ENCODE data around the gene DELE1.
A peak's percentile ranks its signal among the peaks of the same experiment; 100 is the strongest.

The DELE1 gene, protein sequence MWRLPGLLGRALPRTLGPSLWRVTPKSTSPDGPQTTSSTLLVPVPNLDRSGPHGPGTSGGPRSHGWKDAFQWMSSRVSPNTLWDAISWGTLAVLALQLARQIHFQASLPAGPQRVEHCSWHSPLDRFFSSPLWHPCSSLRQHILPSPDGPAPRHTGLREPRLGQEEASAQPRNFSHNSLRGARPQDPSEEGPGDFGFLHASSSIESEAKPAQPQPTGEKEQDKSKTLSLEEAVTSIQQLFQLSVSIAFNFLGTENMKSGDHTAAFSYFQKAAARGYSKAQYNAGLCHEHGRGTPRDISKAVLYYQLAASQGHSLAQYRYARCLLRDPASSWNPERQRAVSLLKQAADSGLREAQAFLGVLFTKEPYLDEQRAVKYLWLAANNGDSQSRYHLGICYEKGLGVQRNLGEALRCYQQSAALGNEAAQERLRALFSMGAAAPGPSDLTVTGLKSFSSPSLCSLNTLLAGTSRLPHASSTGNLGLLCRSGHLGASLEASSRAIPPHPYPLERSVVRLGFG

DNA sequence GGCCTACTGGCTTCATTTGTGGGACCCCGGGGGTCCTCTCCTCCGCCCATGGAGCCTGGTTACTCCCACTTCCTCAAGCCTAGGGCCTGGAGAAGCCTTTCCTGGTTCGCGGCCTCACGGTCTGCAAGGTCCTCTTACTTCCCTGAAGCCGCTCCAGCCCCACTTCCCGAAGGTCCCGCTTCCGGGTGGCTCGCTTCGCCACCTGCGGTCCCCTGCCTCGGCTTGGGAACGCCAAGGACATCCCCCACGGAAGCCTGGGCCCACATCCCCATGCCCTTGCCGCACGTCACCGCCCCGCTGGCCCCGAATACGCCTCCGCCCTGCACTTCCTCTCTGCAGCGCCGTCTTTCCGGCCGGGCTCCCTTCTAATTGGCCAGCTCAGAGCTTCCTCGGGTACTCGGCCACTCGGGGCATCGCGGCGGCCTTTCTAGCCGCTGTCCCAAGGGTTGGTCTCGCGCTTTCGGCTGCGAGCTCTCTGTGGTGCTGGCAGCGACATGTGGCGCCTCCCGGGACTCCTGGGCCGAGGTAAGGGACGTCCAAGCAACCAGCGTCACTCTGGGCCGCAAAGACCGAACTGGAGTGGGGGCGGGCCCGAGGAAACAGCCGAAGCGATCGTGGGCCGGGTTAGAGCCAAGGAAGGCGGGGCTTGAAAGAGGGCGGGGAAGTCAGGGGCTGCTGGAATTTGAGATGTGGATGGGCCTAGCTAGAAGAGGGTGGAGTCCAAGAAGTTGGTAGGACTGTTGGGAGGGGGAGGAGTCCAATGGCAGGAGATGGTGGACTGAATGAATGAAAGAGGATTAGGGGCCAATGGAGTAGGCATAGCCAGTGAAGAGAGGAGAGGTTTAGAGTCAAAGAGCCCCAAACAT lies at the start of gene DELE1:
DELE1 (plus strand) TSS at position 424 of the 866 bp plus-strand sequence; CDS start at position 495, 71 bp downstream.
- peak; percentile 95 for DNase-seq

DNA sequence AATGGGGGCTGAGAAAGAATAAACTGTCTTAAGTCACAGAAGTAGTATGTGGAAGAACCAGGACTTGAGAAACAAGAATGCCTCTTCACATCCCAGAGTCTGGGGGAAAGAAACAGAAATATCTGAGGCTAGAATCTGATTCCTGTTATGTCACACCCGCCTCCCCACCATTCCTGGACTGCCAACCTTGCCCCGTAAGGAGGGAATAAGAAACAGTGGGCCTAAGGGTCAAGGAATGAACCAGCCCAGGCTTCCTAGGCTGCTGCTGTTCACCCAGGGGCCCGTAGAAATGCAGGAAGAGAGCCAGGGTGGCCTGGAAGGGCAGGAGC lies 49.8 kb upstream of the DELE1 start:
- no peak for DNase-seq

DNA sequence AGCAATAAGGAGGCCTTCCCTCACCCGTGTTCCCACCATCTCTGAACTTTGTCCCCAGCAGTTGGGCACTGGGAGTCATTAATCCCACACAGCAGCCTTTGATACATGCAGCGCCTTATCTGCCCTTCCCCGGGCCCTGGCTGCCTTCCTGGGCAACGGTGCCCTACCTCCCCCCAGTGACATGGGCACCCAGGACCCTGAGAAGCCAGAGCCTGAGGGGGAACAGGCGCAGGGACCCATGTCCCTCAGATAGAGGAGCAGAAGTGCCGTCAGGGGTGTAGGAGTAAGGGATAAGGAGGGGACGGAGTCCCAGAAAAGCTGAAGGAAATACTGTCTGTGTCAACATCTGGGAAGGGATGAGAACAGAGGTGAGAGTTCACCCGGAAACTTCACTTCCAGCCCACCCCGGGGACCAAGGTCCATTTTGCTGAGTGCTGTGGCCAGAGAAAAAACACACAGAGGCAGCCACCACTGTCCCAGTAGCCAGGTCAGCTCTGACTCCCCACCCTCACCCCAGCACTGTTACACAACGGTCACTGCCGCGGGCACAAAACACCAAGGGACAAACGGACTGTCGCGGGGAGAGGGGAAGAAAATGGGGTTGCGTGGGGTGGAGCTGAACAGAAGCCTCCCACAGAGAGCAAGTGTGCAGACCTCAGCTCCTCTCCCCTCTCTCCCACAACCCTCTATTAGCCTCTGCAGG lies 49.3 kb upstream of the DELE1 start:
- no peak for DNase-seq

DNA sequence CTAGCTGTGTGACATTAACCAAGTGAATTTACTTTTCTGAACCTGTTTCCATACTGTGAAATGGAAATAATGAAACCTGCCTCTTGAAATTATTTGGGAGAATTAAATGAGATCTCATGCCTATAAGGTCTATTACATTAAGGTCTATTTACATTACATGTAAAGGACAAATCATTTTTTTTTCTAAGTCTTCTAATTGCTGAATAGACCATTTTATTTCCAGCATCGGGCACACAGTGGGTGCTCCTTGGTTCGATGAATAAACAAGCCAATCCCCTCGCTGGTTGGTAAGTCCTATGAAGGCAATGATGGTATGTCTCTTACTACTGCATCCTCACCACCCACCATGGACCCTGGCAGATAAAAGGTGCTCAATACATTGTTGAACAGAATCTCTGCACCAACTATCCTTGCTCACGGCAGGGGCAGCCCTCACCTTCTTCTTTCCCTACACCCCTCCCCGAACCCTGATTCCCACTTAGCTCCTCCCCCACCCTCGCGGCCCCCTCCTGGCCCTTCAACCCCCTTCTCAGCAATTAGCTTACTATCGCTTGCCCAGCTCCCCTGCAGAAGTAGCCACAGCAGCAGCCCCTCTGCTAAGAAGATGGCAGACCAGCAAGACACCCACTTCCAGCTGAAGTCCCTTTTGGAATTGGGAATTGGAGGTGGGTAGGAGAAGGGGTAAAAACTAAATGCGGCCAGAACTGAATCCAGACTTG lies 48.5 kb upstream of the DELE1 start:
- no peak for DNase-seq

DNA sequence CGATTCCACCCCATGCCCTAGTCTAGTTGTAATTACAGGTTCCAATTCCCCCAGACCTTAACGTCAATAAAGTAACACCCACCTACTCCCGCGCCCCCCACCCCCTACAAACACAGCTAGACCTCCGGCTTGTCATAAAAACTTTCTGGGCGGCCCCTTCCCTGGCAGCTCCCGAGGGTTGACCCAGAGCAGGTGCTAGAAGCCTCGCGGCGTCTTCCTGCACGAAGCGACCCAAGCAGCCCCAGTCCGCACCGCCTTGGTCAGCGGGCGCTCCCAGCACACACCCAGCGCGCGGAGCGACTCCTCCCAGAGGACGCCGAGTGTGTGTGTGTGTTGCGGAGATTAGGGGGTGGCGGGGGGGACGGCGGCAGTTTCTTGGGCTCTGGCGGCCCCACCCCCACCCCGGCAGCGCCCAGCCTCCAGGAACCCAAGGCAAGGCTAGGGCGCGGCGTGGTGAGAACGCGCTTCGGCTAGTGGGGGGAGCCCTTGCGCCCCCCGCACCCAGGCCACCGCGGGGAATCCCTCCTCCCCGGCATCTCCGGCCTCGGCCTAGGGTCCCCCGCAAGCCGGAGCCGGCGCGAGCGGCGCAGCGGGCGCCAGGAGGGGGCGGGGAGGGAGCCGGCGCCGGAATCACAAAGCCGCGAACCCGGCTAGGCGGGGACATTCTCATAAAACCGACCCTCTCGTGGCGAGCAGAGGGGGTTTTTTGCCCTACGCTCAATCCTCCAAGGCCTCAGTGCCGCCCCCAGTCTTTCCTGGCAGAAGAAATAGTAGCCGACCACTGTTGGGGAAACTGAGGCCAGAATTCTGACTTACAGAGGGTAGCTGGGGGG lies 47.7 kb upstream of the DELE1 start:
- DNase-seq = peak; percentile 24

DNA sequence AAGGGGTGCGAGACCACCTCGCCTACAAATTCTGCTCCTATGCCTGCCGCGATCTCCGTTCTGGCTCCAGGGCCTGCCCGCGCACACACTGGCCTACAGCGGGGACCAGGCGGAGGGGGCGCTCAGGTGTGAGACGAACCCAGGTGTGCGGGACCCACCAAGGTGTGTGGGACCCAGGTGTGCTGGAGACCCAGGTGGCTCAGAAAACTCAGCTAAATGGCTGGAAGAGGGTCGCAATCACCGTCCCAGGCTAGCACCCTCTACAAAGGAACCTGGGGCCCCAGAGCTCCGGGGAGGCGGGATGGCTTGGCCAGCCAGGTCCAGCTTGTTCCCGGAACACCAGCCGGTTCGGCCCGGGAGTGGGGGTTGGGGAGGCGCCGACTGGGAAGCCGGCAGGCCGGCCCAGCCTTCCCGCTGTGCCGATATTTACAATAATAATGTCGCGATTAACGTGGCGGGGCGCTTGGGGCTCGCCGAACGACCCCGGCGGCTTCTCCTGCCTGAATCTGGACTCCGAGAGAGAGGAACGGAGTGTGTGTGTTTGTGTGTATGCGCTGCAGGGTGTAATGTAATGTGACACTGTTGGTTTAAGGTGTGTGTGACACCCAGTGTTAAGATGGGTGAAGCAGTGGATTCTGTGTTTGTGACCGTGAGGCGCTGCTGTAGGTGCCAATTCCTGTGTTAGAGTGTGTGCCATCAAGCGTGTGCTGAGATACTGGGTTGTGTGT lies 46.9 kb upstream of the DELE1 start:
- no peak for DNase-seq

DNA sequence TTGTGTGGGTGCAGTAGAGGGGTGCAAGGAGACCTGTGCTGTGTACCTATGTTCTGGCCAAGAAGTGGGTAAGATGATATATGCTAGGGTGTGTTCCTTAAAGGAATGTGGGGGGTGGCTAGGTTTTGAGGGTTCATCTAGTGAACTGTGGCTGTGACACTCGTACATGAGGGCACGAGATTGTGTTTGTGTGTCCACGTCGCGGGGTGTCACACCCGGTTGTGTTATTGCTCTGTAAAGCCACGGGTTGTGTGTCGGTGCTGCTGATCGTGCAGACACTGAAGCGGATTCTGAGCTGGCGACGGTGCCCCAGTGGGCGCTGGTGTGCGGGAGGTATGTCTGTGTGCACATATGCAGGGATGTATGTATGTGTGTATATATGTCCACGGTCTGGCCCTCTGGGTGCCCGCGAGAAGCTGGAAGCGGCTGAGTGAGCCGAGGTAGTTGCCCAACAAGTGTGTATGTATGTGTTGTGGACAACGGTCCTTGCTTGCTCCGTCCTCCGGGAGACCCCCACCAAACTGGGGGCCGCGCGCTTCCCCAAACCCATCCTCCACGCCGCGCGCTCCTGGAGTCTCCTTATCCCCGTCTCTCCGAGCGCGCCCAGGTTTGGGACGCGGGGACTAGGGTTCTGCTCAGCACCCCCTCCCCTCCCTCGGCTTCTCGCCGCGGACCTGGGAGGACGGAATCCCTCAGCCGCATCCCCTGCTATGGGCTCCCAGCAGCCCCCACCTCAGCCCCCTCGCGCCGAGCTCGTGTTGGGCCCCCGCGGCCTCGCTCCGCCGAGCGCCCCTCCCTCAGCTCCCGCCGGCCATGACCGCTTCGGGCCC lies 46.1 kb upstream of the DELE1 start:
- DNase-seq = no peak

DNA sequence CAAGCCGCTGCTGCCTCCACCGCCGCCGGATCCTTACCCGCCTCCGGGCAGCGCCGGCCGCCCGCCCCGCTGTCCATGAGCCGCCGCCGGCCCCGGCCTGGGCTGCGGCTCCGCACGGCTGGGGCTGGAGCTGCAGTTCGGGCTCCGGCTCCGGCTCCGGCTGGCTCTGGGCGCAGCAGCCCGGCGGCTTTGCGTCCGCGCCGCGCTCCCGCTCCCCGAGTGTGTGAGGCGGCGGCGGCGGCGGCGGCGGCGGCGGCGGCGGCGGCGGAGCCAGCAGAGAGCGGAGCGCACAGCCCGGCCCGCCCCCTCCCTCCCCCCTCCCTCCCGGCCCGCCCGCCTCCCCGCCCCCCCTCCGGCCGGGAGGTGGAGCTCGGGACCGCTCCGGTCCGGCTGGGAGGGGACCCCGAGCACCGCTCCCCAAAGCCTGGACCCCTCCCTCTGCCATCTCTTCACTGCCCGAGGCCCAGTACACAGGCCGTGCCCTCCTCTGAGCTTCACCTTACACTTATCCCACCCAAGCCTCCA lies 45.4 kb upstream of the DELE1 start, which contains the start of gene PCDH1:
PCDH1 (minus strand) TSS at position 225 of the 525 bp plus-strand sequence; CDS start at position 77, 148 bp downstream.
- DNase-seq = peak; percentile 15

DNA sequence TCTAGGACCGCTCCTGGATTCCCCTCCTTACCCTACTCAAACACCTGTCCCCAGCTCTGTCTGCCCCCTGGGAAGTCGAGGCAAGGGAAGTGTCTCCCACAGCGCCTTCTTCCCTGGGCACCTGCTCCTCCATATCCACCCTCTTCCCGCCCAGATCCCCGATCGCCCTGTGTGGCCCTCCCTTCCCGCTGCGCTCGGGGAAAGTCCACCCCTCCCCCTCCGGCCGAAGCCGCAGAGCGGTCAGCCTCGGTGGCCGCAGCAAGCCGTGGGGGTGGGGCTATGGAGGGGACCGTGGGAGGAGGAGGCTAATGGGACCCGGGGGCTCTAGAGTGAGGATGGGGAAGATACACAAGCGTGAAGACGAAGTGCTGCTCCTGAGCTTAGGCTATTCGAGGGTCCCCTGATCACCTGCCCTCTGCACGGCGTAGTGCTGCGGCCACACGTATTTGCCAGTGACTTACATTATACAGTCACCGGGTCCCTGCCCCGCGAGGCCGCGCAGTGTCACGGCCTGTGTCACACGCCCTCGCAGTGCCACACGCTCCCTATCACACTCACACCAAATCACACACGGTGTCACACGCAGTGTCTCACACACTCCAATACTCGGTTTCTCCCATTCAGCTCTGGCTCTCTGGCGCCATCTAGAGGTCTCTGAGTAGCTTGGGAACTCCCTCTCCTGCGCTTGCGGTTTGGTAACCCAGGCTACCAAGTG lies 44.8 kb upstream of the DELE1 start:
- DNase-seq = peak; percentile 79

DNA sequence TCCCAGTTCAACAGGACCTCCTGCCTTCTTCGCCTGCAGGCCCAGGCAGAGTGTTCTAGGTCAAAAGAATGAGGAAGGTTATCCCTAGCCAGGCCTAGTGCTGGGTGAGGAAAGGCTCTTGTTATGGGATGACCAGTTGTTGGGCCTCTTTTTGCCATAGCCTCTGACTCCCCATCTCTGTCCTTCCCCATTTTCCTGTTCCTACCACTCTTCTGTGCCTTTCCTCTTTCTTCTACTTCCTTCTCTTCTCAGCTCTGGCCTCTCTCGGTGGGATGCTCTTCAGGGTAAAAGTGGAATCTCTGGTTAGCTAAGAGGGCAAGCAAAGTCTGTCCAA lies 44.3 kb upstream of the DELE1 start:
- DNase-seq = no peak

DNA sequence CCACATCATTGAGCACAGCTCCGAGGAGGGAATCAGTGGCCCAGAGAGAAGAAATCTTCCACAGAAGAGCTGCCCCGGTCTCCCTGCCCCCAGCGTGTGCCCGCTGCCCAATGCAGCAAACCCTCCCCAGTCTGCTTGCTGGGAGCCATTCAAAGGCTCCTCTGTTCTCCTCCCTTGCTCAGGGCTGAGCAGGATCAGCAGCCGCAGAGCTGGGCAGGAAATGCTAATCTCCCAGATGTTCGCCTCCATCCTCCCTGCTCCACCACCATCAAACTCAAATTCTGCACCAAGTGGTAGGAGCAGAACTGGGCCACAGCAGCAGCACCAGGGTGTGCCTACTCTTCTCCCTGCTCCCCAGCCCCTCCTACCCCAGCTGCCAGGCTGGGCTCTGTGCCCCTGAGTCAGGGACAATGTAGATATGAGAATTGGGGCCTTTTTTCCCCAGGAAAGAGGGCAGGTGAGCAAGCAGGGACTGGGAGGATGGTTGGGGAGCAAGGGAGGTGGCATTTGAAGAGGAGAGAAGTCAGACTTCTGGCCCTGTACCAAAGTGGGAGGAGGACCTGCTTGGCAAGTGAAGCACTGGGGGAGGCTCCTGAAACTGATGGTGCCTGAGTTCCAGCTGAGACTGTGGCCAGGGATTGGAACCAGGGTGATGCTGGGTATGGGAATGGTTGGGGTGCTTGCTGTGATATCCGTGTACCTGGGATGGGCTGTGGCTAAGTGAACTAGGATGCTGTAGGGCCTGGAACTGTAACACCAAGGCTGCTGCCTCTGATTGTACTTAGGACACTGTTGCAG lies 43.5 kb upstream of the DELE1 start:
- no peak for DNase-seq

DNA sequence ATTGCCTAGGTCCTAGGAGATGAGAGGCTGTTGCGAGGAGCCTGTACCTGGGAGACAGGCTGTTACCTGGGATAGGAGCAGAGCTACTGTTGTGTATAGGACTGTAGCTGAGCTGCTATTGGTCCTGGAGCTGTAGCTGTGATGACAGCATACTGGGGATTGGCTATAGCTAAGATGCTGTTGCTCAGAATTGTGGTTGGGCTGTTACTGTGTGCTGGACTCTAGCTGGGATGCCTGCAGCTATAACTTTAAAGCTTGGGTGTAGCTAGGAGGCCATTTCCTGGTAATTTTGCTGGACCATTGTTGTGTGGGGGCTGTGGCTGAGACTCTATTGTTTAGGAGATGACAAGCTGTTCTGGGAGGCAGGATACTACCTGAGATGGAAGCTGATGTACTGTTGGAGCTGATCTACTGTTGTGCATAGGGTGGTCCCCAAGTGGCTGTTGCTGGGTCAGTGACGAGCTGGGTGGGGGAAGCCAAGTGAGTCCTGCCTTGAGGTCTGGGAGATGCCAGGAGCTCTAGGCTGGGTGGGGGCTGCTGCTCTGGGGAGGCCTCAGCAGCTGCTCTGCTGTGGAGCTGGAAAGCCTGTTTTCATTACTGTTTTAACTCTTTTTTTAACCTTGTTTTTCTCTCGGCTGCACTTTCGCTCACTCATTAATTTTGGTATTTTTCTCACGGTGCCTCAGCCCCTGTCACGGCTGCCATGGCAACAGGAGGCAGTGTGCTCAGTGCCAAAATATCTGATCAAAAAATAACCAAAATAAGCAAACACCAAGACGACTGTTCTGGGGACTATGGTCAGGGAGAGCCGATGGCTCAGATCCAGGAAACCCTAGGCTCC lies 42.5 kb upstream of the DELE1 start:
- no peak for DNase-seq

DNA sequence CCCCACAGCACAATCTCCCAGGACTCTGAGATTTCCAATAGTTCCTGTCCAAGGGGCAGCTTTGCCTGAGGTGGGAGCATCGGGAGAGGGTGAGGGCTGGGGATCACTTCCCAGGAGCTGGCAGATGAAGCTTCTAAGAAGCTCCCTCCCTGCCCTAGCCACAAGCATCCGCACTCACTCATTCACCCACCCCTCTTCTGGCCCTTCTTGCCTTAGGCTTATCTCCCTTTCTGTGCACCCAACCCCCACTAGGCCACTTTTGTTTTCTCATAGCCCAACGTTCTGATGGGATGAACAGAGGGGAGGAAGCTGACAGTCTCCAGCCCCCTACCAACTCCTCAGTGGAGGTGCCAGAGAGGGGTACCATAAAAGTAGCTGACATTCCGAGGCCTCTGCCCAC lies 41.8 kb upstream of the DELE1 start:
- no peak for DNase-seq

DNA sequence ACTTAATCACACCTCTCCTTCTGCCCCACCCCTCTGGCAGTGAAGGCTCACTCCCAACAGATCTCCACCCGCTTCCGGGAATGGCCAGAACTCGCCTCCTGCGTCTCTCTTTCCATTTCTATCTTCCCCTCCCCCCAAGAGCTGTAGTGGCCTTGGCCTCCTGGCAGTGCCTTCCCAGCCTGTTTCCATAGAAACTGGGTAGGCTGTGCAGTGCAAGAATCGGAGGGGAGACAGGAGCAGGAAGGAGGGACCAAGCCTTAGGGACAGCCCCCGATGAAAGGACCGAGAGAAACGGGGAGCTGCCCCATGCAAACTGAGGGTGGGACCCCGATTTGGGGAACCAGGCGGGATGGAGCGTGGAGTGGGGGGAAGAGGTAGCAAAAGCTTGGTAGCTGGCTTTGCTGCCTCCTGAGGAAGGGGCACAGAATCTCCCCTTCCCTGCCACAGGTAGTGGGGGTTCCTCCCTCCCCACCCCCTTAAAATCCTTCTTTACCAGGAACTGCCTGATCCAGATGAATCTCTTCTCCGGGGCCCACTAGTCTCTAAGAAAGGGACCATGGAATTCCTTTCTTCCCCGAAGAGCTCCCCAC lies 41.0 kb upstream of the DELE1 start:
- DNase-seq = peak; percentile 92

DNA sequence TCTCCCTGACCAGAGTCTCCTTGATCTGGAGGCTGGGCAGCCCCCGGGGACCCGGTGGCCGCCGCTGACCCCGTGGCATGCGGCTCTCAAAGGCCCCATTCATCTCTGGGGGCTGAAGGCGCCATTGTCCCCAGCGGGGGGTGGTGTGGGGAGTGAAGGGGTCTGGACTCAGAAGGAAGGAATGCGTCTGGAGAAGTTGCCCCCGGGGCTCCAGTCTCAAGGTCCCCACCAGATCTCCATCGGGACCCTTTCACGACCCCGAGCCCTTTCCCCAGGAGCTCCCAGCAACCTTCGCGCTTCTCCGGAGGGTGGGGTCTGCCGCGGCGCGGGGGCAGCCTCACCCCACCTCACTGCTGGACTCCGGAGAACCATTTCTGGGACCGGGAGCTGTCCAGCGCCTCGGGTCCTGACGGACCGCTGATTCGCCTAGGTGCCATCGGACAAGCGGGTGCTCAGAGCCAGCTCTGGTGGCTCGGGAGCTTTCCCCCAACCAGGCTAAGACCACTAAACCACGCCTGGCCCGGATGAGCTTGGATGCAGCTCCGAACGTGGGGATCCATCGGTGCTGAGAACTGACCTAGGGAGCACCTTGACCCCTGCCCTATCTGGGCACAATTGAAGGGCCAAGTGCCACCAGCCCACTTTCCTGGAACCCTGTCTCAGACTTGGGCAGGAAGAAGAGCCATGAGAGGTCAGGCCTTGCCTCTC lies 40.3 kb upstream of the DELE1 start:
- no peak for DNase-seq

DNA sequence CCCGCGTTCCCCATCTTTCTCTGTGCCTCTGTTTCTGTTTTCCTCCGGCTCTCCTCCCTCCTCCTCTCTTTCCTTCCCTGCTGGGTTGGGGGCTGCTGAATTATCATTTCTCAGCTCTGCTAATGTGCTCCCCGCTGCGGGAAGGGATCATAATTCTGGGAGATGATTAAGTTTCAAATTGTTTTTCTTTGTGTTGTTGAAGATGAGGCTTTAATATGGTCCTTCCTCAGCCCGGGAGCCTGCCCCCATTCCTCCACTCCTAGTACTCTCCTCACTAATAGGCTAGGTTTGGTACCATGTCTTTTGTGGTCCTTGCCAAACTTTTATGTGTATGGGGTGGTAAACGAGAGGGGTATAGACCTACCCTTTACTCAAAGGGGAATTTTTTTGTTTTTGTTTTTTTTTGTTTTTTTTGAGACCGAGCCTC lies 39.8 kb upstream of the DELE1 start:
- DNase-seq = no peak

All from NCI-H2227 treated with DMSO at 0.1 percent for 48 hours (cell line).